Measurements from ENCODE around the gene CYBA.

Gene CYBA

GRCh38 chr16:88693420-88694177 is 42.7 kb upstream of the CYBA start:
- no peak for TF ChIP-seq CTCF (IDR thresholded peaks at IDR 0.05; ENCODE audit: low read depth, low read length, missing control alignments)
- in situ Hi-C loops (cut with HindIII; ENCODE audit: low pct_ligation_motif_present, low sequenced_read_pairs), result no loop called here
- H3K27ac ChIP-seq, result no peak overlapping the region
- no peak for DNase-seq
- no peak overlapping the region for H3K4me3 ChIP-seq (ENCODE audit: low read depth, low read length)
- peaks cover 23% of the 10 kb centered on the region for H3K36me3 ChIP-seq (replicated peaks)
- no peaks in the 10 kb centered on the region for H3K27me3 ChIP-seq (replicated peaks)

- in situ Hi-C loops (cut with HindIII; ENCODE audit: low pct_ligation_motif_present, low sequenced_read_pairs), result no loop called here
- Histone ChIP-seq H3K4me3 (ENCODE audit: low read depth, low read length) (no peak overlapping the region), H3K27me3 (replicated peaks) (peaks cover 2% of the 10 kb centered on the region), H3K36me3 (replicated peaks) (peaks cover 16% of the 10 kb centered on the region), H3K27ac (no peak overlapping the region)
- DNase-seq, result no peak
- no peak for TF ChIP-seq CTCF (IDR thresholded peaks at IDR 0.05; ENCODE audit: low read depth, low read length, missing control alignments)
These were observed 42.0 kb upstream of the CYBA start for GRCh38 chr16:88692861-88693260.

GRCh38 chr16:88691924-88692560 is 41.2 kb upstream of the CYBA start:
- TF ChIP-seq CTCF (IDR thresholded peaks at IDR 0.05; ENCODE audit: low read depth, low read length, missing control alignments), result no peak
- peaks cover 2% of the 10 kb centered on the region for H3K27me3 ChIP-seq (replicated peaks)
- in situ Hi-C loops (cut with HindIII; ENCODE audit: low pct_ligation_motif_present, low sequenced_read_pairs), result no loop called here
- H3K4me3 ChIP-seq (ENCODE audit: low read depth, low read length), result no peak overlapping the region
- DNase-seq, result no peak
- peaks cover 8% of the 10 kb centered on the region for H3K36me3 ChIP-seq (replicated peaks)
- no peak overlapping the region for H3K27ac ChIP-seq

- no peak for DNase-seq
- TF ChIP-seq CTCF (IDR thresholded peaks at IDR 0.05; ENCODE audit: low read depth, low read length, missing control alignments), result no peak
- H3K27me3 ChIP-seq (replicated peaks), result peaks cover 2% of the 10 kb centered on the region
- no peak overlapping the region for H3K4me3 ChIP-seq (ENCODE audit: low read depth, low read length)
- in situ Hi-C loops (cut with HindIII; ENCODE audit: low pct_ligation_motif_present, low sequenced_read_pairs), result no loop called here
- H3K27ac ChIP-seq, result no peak overlapping the region
- peaks cover 4% of the 10 kb centered on the region for H3K36me3 ChIP-seq (replicated peaks)
These were observed 40.4 kb upstream of the CYBA start for GRCh38 chr16:88691129-88691813.

- no peaks in the 10 kb centered on the region for H3K36me3 ChIP-seq (replicated peaks)
- in situ Hi-C loops (cut with HindIII; ENCODE audit: low pct_ligation_motif_present, low sequenced_read_pairs), result no loop called here
- no peak for TF ChIP-seq CTCF (IDR thresholded peaks at IDR 0.05; ENCODE audit: low read depth, low read length, missing control alignments)
- no peak overlapping the region for H3K4me3 ChIP-seq (ENCODE audit: low read depth, low read length)
- H3K27ac ChIP-seq, result no peak overlapping the region
- H3K27me3 ChIP-seq (replicated peaks), result peaks cover 2% of the 10 kb centered on the region
- DNase-seq, result no peak
These were observed 39.7 kb upstream of the CYBA start for GRCh38 chr16:88690341-88691128.

Data from brain microvascular endothelial cell (primary cell).